GM12878 (cell line): ENCODE measurements around the gene PSAPL1. TPM values are rescaled to one million over a fixed set of nuclear protein-coding genes. Genes with fewer than 3 reads are reported as not detected.

ENCODE experiments used
- ATAC-seq: fragments of 200-7000 bp; cut with Tn5 transposase; 3 replicates; pipeline ENCODE4 v1.9.1; 2020; ENCODE audit warnings: mild to moderate bottlenecking, moderate library complexity
- BruUV-seq: library from RNA; stranded (reverse); fragments of 400-500 nt; replicated peaks from 2 replicates; lab custom pipeline; 2021; lab: Mats Ljungman, UMichigan
- CTCF ChIA-PET: fragments of 300-600 bp; sonication (Branson Sonifier 250); formaldehyde crosslinking; extraction: SDS; loops from one replicate; lab custom pipeline; 2021; ENCODE audit warnings: inconsistent platforms; lab: Yijun Ruan, JAX
- POLR2A ChIA-PET: fragments of 350-600 bp; formaldehyde crosslinking; extraction: SDS; loops from one replicate; lab custom pipeline; 2021; ENCODE audit warnings: inconsistent platforms; lab: Charles Lee
- RAD21 ChIA-PET: fragments of 300-600 bp; sonication (Branson Sonifier 250); formaldehyde crosslinking; loops from one replicate; lab custom pipeline; 2023; ENCODE audit warnings: antibody characterized with exemption; ENCODE audit not compliant: unreplicated experiment; lab: Charles Lee
- SMC1A ChIA-PET: fragments of 300-600 bp; sonication (Branson Sonifier 250); formaldehyde crosslinking; loops from one replicate; lab custom pipeline; 2023; ENCODE audit not compliant: unreplicated experiment, uncharacterized antibody; lab: Charles Lee
- DNase-seq: peaks from one replicate; pipeline ENCODE4 v3.0.0-alpha.2; 2011; ENCODE audit warnings: low read depth, low spot score
- FAIRE-seq: peaks from 3 replicates; lab custom pipeline; 2011; peaks lifted over from hg19 to GRCh38; lab: Jason Lieb, UNC
- H2AFZ ChIP-seq: 2 replicates; pipeline ENCODE4 v1.6.0; 2011; ENCODE audit warnings: low read depth, low read length, control low read depth; ENCODE audit not compliant: control insufficient read depth
- H3K27ac ChIP-seq: 2 replicates; pipeline ENCODE4 v1.5.1; 2011; ENCODE audit warnings: control low read depth; ENCODE audit not compliant: control insufficient read depth, insufficient read depth
- H3K27me3 ChIP-seq, 2 experiments: replicated peaks in 1 of 2; 2 replicates each; pipeline versions ENCODE4 v1.6.0 to v1.6.1; 2011; ENCODE audit warnings: low read length in 1 of 2; ENCODE audit not compliant: control insufficient read depth in 2 of 2, insufficient read depth in 2 of 2
- H3K36me3 ChIP-seq, 2 experiments: 2 replicates each; pipeline ENCODE4 v1.5.1; 2011; ENCODE audit warnings: low read length in 1 of 2; ENCODE audit not compliant: control insufficient read depth in 2 of 2, insufficient read depth in 2 of 2
- H3K4me1 ChIP-seq: 2 replicates; pipeline ENCODE4 v1.6.1; 2011; ENCODE audit warnings: mild to moderate bottlenecking, low read length, moderate library complexity, mixed read lengths; ENCODE audit not compliant: control insufficient read depth, insufficient read depth
- H3K4me2 ChIP-seq: 2 replicates; pipeline ENCODE4 v1.6.0; 2011; ENCODE audit warnings: control low read depth; ENCODE audit not compliant: control insufficient read depth, insufficient read depth
- H3K4me3 ChIP-seq: fragments of 200-600 bp; sonication (generic); 2 replicates; pipeline ENCODE4 v1.5.1; 2016
- H3K79me2 ChIP-seq: 2 replicates; pipeline ENCODE4 v1.6.0; 2011; ENCODE audit warnings: low read length; ENCODE audit not compliant: control insufficient read depth, insufficient read depth
- H3K9ac ChIP-seq: 2 replicates; pipeline ENCODE4 v1.8.0; 2011; ENCODE audit warnings: low read length, control low read depth, mixed read lengths; ENCODE audit not compliant: control insufficient read depth, insufficient read depth
- H3K9me3 ChIP-seq: replicated peaks from 3 replicates; pipeline ENCODE4 v1.5.1; 2011; ENCODE audit warnings: mild to moderate bottlenecking, low read length; ENCODE audit not compliant: control insufficient read depth, insufficient read depth
- H4K20me1 ChIP-seq: 2 replicates; pipeline ENCODE4 v1.6.0; 2011; ENCODE audit not compliant: control insufficient read depth, insufficient read depth
- CHD4 ChIP-seq: fragments of 200-600 bp; sonication (generic); IDR thresholded peaks from 2 replicates; pipeline ENCODE4 v1.6.1; 2016; ENCODE audit warnings: mild to moderate bottlenecking
- EED ChIP-seq: sonication (generic); IDR thresholded peaks from 2 replicates; pipeline ENCODE4 v1.6.1; 2016; ENCODE audit warnings: antibody characterized with exemption, low read depth
- FOS ChIP-seq: IDR thresholded peaks from 3 replicates; pipeline ENCODE4 v1.6.1; 2011; ENCODE audit warnings: borderline replicate concordance; ENCODE audit not compliant: insufficient read length; ENCODE audit errors: extremely low read depth
- FOXM1 ChIP-seq: IDR thresholded peaks from 2 replicates; pipeline ENCODE4 v1.6.1; 2012; ENCODE audit warnings: low read depth, mild to moderate bottlenecking, inconsistent platforms, low read length, moderate library complexity
- HCFC1 ChIP-seq: fragments of 150-350 bp; IDR thresholded peaks from 2 replicates; pipeline ENCODE4 v1.6.1; 2014; ENCODE audit warnings: low read length
- NBN ChIP-seq: fragments of 450-650 bp; IDR thresholded peaks from 2 replicates; pipeline ENCODE4 v1.6.1; 2016
- NR2C2 ChIP-seq: IDR thresholded peaks from 2 replicates; pipeline ENCODE4 v1.6.1; 2011; ENCODE audit warnings: borderline replicate concordance, low read depth; ENCODE audit not compliant: control insufficient read depth, insufficient read length
- SP1 ChIP-seq: IDR thresholded peaks from one replicate; pipeline ENCODE4 v1.6.1; 2011; ENCODE audit warnings: low read depth, low read length
- TCF12 ChIP-seq: IDR thresholded peaks from 2 replicates; pipeline ENCODE4 v1.6.1; 2011; ENCODE audit warnings: low read depth, mild to moderate bottlenecking, low read length
- TCF3 ChIP-seq: IDR thresholded peaks from 2 replicates; pipeline ENCODE4 v1.6.1; 2012; ENCODE audit warnings: low read depth, mild to moderate bottlenecking, low read length, borderline replicate concordance; ENCODE audit not compliant: insufficient read depth
- ZBED1 ChIP-seq: IDR thresholded peaks from 2 replicates; pipeline ENCODE4 v1.6.1; 2016; ENCODE audit warnings: borderline replicate concordance
- WGBS: methylation state at CpG from one replicate; pipeline ENCODE4 v1.1.6; 2016; ENCODE audit warnings: low lambda C conversion rate; ENCODE audit not compliant: insufficient replicate concordance, insufficient coverage; ENCODE audit errors: missing lambda C conversion rate; 5-methylcytosine and 5-hydroxymethylcytosine counted together
- in situ Hi-C: fragments of 300-500 bp; cut with MboI; formaldehyde crosslinking; loops from 9 replicates; pipeline ENCODE4 v1.14.3; 2018; ENCODE audit warnings: mixed read lengths
- intact Hi-C: fragments of 100-400 bp; cut with micrococcal nuclease; formaldehyde crosslinking; loops from one replicate; pipeline ENCODE4 v1.14.2; 2022; ENCODE audit not compliant: unreplicated experiment
- polyA plus RNA-seq, 11 experiments: library from polyadenylated mRNA; depleted of rRNA in 4 of 11; unstranded in 6 of 11; stranded (reverse) in 5 of 11; fragments of >200 nt; fragmentation: Nextera tagmentation in 4 of 11; fragmentation: Illumina TruSeq in 1 of 11; extraction: Ambion mirVana in 4 of 11; extraction: Trizol in 1 of 11; gene quantifications; 1 replicate in 1 of 11; 2 replicates in 10 of 11; pipeline versions ENCODE4 v1.2.1 to v1.2.3, GENCODE V29; 2011 to 2016; ENCODE audit warnings: inconsistent platforms in 2 of 11, missing spikeins in 2 of 11, low read depth in 1 of 11
- total RNA-seq, 4 experiments: library from RNA; depleted of rRNA in 3 of 4; stranded (reverse); fragments of >200 nt in 3 of 4; fragmentation: Illumina TruSeq in 1 of 4; extraction: Trizol in 1 of 4; gene quantifications; 2 replicates each; pipeline versions ENCODE4 v1.2.1 to v1.2.3, GENCODE V29; 2013 to 2021
- TF ChIP-seq, protein P1 (sequence below): fragments of 450-650 bp; IDR thresholded peaks from 2 replicates; pipeline ENCODE4 v1.6.1; 2016; ENCODE audit warnings: mild to moderate bottlenecking
- TF ChIP-seq, protein P2 (sequence below): IDR thresholded peaks from 2 replicates; pipeline ENCODE4 v1.6.1; 2011; ENCODE audit warnings: borderline replicate concordance, low read depth, mild to moderate bottlenecking, moderate library complexity, low read length; ENCODE audit not compliant: insufficient read depth, poor library complexity, severe bottlenecking

The PSAPL1 gene
- total and polyA plus RNA-seq, 10 of the 15 experiments (the other 5 are each of a cell fraction or from before 2014, with no cell fraction given): not detected

DNA sequence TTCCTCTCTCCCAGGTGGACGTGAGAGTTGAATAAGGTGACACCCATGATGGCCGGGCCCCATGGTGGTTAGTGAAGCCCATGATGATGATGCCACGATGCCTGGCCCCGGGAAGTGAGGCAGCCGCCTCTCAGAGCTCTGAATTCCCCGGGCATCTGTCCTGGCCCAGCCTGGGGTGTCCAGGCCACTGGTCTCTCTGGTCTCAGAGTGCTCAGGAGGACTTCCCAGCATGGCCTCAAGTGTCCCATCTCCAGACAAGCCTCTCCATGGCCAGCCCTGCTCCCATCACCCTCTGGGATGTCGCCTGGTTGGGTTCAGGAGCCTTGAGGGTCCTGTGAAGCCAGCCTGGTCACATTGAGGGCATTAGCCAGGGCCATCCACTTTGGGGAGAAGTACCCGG is 24.7 kb upstream of the PSAPL1 start:
- DNase-seq (no peak), ATAC-seq (no peak), FAIRE-seq (no peak)
- Histone ChIP-seq H3K79me2 (no peaks in the 10 kb centered on the region), H3K9me3 (no peaks in the 10 kb centered on the region), H4K20me1 (no peaks in the 10 kb centered on the region), H2AFZ (no peak overlapping the region), H3K27me3 (no peaks in the 10 kb centered on the region; a peak in 2 of 4 replicates), H3K36me3 (no peaks in the 10 kb centered on the region), H3K4me1 (no peaks in the 10 kb centered on the region), H3K4me2 (no peak overlapping the region), H3K27ac (no peak overlapping the region), H3K4me3 (no peak overlapping the region), H3K9ac (no peak overlapping the region)
- WGBS: 0% methylated on average over 8 of the region's 8 CpGs
- ChIA-PET POLR2A (no interaction called here), CTCF (no interaction called here), SMC1A (no interaction called here), RAD21 (no interaction called here)
- in situ Hi-C loops (no loop called here), intact Hi-C loops (no loop called here)
- no peak for TF ChIP-seq ZBED1
- no peak for TF ChIP-seq NBN
- TF ChIP-seq FOS: no peak
- no peak for TF ChIP-seq HCFC1
- TF ChIP-seq, protein P1, sequence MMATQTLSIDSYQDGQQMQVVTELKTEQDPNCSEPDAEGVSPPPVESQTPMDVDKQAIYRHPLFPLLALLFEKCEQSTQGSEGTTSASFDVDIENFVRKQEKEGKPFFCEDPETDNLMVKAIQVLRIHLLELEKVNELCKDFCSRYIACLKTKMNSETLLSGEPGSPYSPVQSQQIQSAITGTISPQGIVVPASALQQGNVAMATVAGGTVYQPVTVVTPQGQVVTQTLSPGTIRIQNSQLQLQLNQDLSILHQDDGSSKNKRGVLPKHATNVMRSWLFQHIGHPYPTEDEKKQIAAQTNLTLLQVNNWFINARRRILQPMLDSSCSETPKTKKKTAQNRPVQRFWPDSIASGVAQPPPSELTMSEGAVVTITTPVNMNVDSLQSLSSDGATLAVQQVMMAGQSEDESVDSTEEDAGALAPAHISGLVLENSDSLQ: no peak
- TF ChIP-seq TCF3: no peak
- no peak for TF ChIP-seq EED
- TF ChIP-seq TCF12: no peak
- no peak for TF ChIP-seq CHD4
- TF ChIP-seq, protein P2, sequence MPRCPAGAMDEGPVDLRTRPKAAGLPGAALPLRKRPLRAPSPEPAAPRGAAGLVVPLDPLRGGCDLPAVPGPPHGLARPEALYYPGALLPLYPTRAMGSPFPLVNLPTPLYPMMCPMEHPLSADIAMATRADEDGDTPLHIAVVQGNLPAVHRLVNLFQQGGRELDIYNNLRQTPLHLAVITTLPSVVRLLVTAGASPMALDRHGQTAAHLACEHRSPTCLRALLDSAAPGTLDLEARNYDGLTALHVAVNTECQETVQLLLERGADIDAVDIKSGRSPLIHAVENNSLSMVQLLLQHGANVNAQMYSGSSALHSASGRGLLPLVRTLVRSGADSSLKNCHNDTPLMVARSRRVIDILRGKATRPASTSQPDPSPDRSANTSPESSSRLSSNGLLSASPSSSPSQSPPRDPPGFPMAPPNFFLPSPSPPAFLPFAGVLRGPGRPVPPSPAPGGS: no peak
- no peak for TF ChIP-seq NR2C2
- no peak for TF ChIP-seq SP1
- no peak for TF ChIP-seq FOXM1
- no TSS peak for BruUV-seq
